Measurements from ENCODE around the gene SMAD7.

- TF ChIP-seq POLR2A (IDR thresholded peaks at IDR 0.05) (no peak), CTCF (IDR thresholded peaks at IDR 0.05) (no peak)
Measured at GRCh38 chr18:48937869-48938750, 12.7 kb downstream of the SMAD7 start.

All from lower leg skin (tissue), 3 donors.